IPS-NIHi11 (cell line): ENCODE data around the gene CDH23.

Experiments used
- DNase-seq: peaks from one replicate; pipeline ENCODE4 v3.0.0; 2012; ENCODE audit warnings: mixed read lengths, low spot score

The CDH23 gene

GRCh38 chr10:71370031-71370430 is 26.7 kb upstream of the CDH23 start:
- no peak for DNase-seq

GRCh38 chr10:71371750-71372166 is 25.0 kb upstream of the CDH23 start:
- no peak for DNase-seq

- no peak for DNase-seq
These were observed 23.7 kb upstream of the CDH23 start for GRCh38 chr10:71372882-71373495.

- no peak for DNase-seq
These were observed 22.1 kb upstream of the CDH23 start for GRCh38 chr10:71374481-71375233.

DNA sequence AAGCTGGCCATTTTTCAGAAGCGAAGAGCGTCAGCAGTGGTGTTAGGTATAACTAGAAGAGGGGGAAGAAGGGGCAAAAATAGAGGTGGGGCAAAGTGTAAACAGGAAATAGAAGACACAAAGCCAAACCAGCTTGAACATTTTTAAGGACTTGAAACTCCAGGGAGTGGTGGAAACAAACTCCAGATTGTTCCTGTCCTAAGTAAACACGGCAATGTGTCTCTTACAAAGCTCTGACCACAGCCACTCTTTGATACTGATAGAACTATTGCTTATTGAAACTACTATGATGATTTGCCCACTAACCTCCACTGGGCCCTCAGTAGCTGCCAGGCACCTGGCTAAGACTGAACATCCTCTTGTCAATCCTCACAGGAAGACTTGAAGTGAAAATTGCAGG is 20.8 kb upstream of the CDH23 start:
- no peak for DNase-seq

DNA sequence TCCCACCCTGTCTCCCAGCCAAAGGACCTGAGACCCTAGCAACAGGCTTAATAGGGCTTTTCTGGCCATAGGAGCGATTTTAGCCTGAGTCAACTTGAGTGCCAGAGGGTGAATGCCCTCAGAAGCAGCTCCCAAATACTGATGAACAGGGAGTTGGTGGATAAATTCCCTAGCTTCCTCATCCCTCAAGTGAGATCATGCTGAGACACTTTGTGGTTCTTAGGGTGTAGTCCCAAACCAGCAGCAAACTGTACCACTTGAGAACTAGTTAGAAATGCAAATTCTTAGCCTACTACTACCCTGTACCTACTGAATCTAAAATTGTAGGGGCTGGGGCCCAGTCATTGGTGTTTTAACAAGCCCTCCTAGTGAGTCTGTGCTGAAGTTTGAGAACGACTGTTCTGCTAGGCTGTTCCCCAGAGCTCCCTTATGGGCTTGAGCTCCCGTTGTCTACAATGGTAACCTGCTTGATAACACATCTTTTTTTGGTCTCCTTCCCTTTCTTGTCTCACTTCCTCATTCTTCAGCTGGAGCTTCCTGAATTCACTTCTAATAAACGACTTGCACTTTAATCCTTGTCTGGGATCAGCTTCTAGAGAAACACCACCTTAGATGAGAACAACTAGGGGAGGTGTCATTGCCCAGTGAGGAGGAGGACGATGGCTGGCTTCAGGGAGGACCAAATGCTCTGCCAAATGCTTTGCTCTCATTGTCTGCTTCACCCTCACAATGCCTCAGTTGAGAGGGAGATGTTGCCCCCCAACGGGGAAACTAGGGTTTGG is 18.2 kb upstream of the CDH23 start:
- DNase-seq: no peak

DNA sequence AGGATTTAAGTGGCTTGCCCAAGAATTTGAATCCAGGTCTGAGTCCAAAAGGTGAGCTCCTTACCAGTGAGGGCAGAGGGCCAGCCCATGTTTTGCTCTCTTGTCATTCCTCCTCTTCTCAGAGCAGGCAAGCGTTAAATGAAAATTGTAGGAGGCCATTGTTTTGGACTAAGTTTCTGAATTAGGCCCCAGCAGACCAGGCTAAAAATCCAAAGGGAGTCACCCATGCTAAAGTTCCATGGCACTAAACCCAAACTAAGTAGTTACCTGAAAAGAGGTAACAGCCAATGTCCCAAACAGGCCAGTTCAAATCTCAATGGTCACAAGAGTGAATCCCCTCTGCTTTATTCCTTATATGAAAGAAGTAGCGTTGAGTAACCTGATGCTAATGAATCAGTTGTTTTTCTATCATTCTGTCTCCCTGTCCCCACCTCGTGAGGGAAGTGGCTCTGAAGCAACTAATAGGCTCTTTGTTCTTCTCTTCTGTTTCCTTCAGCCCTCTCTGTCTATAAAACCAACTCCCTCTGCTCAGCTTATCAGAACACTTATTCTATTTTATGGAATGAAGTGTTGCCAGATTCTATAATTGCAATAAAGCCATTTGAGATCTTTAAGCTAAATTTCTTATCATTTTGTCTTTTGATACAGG is 17.5 kb upstream of the CDH23 start:
- DNase-seq: no peak

- DNase-seq: no peak
These were observed 15.9 kb upstream of the CDH23 start for GRCh38 chr10:71380841-71381240.

GRCh38 chr10:71381611-71382010 is 15.1 kb upstream of the CDH23 start:
- no peak for DNase-seq

- no peak for DNase-seq
These were observed 14.7 kb upstream of the CDH23 start for GRCh38 chr10:71382028-71382427.

DNA sequence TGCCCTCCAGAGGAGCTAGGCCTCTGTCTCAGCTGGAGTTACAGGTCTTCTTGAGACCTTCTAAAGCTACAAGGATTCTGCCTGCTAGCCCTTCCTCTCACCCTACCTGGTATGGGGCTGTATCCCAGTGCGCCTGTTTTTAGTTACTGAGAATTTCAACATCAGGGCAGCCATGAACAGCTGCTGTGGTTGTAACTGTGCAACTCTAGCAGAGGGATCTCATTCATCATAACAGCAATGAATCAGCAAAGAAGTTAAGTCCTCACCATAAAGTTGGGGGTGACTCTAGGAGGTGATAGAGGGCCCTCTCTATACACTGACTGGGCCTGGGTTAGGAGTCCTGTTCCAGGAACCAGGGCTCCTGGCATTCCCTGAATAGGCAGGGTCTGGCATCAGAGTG is 14.0 kb upstream of the CDH23 start:
- no peak for DNase-seq

DNA sequence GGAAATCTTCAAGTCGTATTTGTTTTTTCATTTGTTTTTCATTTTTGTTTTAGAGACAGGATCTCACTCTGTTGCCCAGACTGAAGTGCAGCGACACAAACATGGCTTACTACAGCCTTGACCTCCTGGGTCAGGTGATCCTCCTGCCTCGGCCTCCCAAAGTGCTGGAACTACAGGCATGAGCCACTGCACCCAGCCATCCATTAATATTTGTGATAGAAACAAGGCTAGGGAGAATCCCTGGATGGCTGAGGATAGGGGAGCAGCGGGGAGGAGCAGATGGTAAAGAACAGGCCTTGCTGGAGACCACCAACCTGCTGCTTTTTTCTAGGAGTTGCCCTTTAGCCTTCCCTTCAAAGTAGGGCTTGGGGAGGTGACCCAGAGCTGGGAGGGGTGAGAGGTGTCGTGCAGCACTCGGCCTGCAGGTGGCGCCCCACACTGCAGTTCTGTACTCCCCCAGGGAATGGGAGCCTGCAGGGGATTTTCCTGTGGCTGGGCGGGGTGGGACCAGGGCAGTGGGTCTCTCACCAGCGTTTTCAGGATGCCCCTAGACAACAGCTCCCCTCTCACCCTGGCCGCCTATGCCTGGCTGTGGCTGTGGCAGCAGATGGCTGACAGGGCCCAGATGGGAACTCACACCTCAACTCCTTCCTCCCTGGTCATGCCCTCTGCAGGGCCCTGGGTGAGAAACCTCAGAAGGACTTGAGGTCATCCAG is 12.6 kb upstream of the CDH23 start:
- peak; percentile 86 for DNase-seq

DNA sequence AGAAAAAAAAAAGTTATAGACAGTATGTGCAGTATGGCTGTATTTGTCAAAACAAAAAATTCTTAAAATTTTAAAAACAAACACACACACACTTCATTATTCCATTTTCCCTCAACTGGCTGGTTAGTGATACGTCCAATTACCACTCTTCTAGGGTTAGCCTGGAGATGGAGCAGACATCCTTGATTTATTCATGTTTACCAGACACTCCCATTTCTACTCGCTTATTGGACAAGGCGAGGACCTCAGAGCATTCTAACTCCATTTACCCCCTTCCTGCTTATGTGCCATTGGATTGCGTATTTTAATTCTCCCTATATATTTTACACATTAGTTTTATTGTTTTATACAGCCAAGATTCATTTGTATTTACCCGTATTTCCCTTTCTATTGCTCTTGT is 8.5 kb upstream of the CDH23 start:
- no peak for DNase-seq

DNA sequence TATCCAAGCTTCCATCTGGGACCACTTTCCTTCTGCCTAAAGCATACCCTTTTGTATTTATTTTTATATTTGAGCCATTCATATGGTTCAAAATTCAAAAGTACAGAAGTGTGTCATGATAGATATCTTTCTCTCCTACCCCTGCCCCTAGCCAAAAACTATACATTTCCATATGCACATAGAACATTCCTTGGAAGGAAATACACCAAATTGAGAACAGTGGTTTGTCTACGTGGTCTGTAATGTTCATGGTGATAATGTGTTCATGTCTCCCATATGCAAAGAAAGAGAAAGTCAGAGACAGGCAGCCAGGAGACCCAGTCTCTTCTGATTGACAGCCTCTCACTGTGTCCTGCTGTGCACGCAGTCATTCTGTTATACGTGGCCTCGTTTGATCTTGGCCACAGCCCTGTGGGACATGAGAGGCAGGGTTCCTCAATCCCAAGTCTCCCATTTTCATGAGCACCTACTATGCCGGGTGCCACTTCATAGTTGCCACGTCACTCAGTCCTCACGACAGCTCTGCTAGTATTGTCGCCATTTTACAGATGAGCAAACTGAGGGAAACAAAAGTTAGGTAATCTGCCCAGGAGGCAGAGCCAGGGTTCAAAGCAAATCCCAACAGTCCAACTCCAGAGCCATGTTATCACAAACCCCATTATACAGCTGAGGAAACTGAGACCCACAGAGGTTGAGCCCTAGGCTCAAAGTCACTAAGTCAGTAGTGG is 8.0 kb upstream of the CDH23 start:
- DNase-seq: no peak

DNA sequence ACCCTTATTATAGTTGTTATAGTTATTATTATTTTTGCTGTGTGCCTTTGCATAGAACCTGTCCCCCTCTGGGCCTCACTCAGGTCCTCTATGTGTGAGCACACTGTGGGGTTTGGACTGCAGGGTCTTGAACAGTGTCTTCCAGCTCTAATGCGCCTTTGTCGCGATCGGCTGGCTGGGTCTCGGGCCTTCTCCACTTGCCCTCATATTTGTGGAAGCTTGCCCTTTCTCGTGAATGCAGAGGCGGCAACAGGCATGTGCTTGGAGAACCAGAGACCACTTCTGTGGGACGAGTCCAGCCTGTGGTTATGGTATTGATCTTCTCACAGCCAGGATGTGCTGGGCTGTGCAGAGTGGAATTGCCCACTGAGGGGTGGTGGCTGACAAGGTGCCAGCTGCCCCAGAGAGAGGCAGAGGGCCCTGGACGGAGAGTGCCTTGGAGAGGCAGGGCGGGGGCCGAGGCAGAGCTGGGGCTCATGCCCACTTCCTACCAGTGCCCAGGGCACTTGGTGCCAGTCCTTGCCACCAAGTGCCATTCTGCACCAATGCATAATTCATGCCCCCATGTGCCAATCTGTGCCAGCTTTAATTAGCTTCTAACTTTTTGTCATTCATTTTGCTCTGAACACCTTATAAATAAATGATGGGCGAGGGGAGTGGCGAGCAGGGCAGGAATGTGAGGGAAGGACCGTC is 6.8 kb upstream of the CDH23 start:
- no peak for DNase-seq

- no peak for DNase-seq
These were observed 6.3 kb upstream of the CDH23 start for GRCh38 chr10:71390461-71390835.

DNA sequence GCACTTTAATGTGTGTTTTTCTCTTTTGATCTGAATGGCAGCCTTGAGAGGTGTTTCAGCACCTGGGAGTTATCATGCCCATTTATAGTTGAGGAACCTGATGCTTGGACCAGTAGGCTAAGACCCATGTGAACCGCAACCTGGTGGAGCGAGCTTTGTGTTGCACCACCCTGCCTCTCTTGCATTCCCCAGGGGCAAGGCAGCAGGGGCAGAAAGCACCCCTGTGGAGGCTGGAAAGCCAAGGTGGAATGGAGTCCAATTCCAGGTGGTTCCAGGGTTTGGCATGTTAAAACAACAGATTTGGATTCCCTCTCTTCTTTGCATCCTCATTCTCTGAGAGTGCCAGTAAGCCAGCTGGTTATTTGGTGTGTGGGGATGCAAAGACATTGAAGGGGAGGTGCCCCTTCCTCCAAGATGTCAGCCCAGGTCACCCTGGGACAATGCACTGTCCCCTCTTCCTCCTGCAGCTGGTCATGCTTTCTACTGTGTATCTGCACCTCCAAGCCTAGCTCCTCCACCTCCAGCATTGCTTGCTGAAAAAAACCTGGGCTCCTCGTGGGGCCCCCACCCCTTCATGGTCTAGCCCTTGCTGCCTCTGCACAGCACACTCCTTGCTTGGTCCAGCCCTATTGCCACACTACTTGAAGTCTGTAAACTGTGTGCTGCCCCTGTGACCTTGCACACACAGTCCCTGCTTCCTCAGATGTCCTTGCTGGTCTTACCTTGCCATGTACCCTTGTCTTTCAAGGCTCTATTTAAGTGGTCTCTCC is 5.6 kb upstream of the CDH23 start:
- DNase-seq: no peak

- no peak for DNase-seq
These were observed 5.0 kb upstream of the CDH23 start for GRCh38 chr10:71391701-71392100.

- DNase-seq: no peak
These were observed 4.4 kb upstream of the CDH23 start for GRCh38 chr10:71392292-71392691.
